Measurements from ENCODE around the gene RBM34. TPM values are rescaled to one million over a fixed set of nuclear protein-coding genes. Genes with fewer than 3 reads are reported as not detected.
A peak's percentile ranks its signal among the peaks of the same experiment; 100 is the strongest.

RBM34 gene
- total RNA-seq, 2 experiments from 2014 or later, result 136 TPM

DNA sequence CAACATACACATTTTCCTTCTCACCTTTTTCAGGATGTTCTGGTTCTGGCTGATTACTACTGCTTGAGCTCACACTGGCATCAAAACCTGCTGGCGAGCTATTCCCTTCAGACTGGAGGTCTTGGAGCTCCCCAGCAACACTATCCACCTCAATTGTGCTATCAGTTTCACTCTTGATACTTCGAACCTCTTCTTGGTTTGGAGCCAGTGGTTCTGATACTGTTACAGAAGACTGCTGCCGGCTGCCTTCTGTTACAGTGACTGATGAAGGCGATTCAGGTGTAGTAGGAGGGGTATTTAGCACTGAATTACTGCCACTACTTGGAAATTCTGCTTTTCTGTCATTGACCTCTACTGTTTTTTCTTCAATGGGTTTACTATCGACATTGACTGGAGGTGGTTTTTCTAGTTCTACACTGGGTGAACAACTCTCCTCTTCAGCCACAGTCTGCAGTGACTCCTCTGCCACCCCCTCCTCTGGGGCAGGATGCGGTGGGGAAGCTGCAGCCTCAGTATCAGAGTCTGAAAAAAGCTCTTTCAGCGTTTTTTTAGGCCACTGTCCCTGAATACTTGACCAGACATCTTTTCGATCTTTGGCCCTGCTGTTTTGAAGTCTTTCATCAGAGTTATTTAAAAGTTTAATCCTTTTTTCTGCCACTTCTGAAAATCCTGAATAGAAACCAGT, 20.7 kb upstream of the RBM34 start:
- peaks cover 18% of the 10 kb centered on the region for H3K4me1 Mint-ChIP-seq (ENCODE audit: low read depth)
- intact Hi-C loops (cut with micrococcal nuclease), result no loop called here
- TF ChIP-seq, protein P1, sequence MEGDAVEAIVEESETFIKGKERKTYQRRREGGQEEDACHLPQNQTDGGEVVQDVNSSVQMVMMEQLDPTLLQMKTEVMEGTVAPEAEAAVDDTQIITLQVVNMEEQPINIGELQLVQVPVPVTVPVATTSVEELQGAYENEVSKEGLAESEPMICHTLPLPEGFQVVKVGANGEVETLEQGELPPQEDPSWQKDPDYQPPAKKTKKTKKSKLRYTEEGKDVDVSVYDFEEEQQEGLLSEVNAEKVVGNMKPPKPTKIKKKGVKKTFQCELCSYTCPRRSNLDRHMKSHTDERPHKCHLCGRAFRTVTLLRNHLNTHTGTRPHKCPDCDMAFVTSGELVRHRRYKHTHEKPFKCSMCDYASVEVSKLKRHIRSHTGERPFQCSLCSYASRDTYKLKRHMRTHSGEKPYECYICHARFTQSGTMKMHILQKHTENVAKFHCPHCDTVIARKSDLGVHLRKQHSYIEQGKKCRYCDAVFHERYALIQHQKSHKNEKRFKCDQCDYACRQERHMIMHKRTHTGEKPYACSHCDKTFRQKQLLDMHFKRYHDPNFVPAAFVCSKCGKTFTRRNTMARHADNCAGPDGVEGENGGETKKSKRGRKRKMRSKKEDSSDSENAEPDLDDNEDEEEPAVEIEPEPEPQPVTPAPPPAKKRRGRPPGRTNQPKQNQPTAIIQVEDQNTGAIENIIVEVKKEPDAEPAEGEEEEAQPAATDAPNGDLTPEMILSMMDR (IDR thresholded peaks at IDR 0.05), result no peak
- H3K9me3 Mint-ChIP-seq, result no peaks in the 10 kb centered on the region
- POLR2A ChIA-PET, result interaction anchor here (1.0 kb wide), 1 partner anchor 9 kb away, joined by 3 read pairs; no protein-coding TSS in a partner anchor
- CTCF ChIA-PET, result interaction anchor here (0.9 to 1.4 kb wide), 6 partner anchors 13 to 235 kb away, joined by 3 read pairs; no protein-coding TSS in a partner anchor
- no peaks in the 10 kb centered on the region for H3K27me3 Mint-ChIP-seq
- no peak overlapping the region for H3K4me3 Mint-ChIP-seq
- DNase-seq (peak; percentile 33), ATAC-seq (peak; percentile 81)
- peak overlapping the region; percentile 43 for H3K27ac Mint-ChIP-seq
- H3K36me3 Mint-ChIP-seq (ENCODE audit: low read depth), result peaks cover 36% of the 10 kb centered on the region

DNA sequence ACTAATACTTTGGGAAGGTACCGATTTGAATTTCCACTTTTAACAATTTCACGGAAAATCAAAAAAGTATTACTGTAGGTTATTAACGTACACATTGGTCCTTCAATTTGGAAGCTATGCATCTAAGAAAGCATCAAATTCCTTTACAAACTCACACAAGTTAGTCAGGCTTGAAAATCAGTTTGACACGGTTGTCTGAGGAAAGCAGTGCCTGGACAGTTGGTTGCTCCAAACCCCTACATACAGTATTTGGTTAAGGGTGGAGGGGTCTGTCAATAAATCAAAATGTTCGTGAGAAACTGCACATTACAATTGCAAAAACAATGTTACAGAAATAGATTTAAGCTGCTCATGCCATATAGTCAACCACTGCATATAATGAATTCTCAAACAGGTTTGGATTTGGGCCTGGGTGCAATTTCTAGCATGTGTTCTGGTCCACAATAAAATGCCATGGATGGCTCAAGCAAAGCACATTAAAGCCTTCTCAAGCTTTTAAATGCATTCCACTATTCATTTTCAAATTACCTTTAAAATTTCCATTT, 19.9 kb upstream of the RBM34 start:
- POLR2A ChIA-PET, result interaction anchor here (1.0 kb wide), 1 partner anchor 34 kb away, joined by 5 read pairs; no protein-coding TSS in a partner anchor
- intact Hi-C loops (cut with micrococcal nuclease), result no loop called here
- peaks cover 18% of the 10 kb centered on the region for H3K4me1 Mint-ChIP-seq (ENCODE audit: low read depth)
- peaks cover 37% of the 10 kb centered on the region for H3K36me3 Mint-ChIP-seq (ENCODE audit: low read depth)
- CTCF ChIA-PET, result interaction anchor here (0.9 to 1.4 kb wide), 6 partner anchors 14 to 236 kb away, joined by 3 read pairs; no protein-coding TSS in a partner anchor
- H3K27me3 Mint-ChIP-seq, result no peaks in the 10 kb centered on the region
- ATAC-seq (no peak), DNase-seq (no peak)
- H3K9me3 Mint-ChIP-seq, result no peaks in the 10 kb centered on the region
- TF ChIP-seq, protein P1 (IDR thresholded peaks at IDR 0.05), result no peak
- no peak overlapping the region for H3K4me3 Mint-ChIP-seq
- peak overlapping the region; percentile 43 for H3K27ac Mint-ChIP-seq

DNA sequence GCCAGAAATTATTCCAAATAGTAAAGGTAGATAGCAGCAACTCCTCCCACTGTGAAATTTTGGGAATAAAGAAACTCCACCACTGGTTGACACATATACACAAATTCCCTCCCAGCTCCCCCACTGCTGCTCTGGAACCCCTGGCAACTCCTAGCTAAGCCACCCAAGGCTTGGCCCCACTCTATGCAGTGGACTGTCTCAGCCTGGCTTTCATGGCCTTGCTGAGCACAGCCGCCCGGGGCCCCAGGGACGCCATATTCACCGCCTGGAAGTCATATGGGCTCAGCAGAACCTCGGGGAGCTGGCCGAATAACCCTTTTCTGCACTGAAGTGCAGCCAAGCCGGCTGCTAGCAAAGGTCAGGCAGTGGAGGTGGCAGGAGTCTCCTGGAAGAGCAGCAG, 15.4 kb upstream of the RBM34 start:
- H3K27ac Mint-ChIP-seq, result no peak overlapping the region
- H3K36me3 Mint-ChIP-seq (ENCODE audit: low read depth), result peaks cover 39% of the 10 kb centered on the region
- ATAC-seq, result no peak
- ChIA-PET POLR2A (interaction anchor here (1.0 kb wide), 1 partner anchor 14 kb away, joined by 4 read pairs; no protein-coding TSS in a partner anchor), CTCF (no interaction called here)
- H3K27me3 Mint-ChIP-seq, result no peaks in the 10 kb centered on the region
- no peak overlapping the region for H3K4me3 Mint-ChIP-seq
- H3K9me3 Mint-ChIP-seq, result no peaks in the 10 kb centered on the region
- intact Hi-C loops (cut with micrococcal nuclease), result no loop called here
- TF ChIP-seq, protein P1 (IDR thresholded peaks at IDR 0.05), result no peak
- DNase-seq, result no peak
- peaks cover 5% of the 10 kb centered on the region for H3K4me1 Mint-ChIP-seq (ENCODE audit: low read depth)

DNA sequence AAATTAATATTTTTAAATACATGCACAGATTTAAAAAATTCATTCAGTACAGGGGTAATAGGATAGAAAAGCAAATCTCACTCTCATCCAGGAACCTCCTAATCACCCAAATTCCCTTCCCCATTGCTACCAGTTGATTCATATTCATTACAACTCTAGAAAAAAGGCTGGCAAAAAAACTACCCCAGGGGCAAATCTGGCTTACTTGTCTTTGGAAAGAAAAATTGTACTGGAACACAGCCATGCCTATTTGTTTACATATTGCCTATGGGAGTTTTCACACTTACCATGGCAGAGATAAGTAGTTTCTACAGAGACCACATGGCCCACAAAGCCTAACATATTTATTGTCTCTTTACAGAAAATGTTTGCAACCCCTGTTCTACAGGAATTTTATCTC, 8.9 kb upstream of the RBM34 start:
- POLR2A ChIA-PET, result no interaction called here
- no peak for DNase-seq
- no peak for ATAC-seq
- TF ChIP-seq, protein P1 (IDR thresholded peaks at IDR 0.05), result no peak
- CTCF ChIA-PET, result no interaction called here
- no peaks in the 10 kb centered on the region for H3K27me3 Mint-ChIP-seq
- H3K9me3 Mint-ChIP-seq, result no peaks in the 10 kb centered on the region
- peaks cover 20% of the 10 kb centered on the region for H3K36me3 Mint-ChIP-seq (ENCODE audit: low read depth)
- H3K4me1 Mint-ChIP-seq (ENCODE audit: low read depth), result no peaks in the 10 kb centered on the region
- no peak overlapping the region for H3K27ac Mint-ChIP-seq
- no peak overlapping the region for H3K4me3 Mint-ChIP-seq
- intact Hi-C loops (cut with micrococcal nuclease), result no loop called here

DNA sequence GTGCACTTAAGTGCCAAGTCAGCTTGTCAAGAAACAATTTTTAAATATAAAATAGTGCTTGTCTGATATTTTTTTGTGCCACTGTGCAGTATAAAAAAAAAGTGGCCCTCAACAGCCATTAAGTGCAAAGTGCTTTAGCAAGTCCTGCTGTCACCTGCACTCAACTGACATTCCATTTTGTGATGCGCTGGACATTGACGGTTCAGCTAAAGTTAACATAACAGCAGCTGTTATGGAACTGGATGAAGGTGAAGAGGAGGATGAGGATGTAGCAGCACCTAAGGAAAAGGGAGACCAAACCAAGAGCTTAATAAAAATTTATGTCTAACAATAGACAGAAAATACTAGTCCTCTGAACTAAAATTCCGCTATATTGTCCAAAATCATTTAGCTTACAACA, 7.3 kb upstream of the RBM34 start:
- H3K27ac Mint-ChIP-seq, result peak overlapping the region; percentile 70
- ATAC-seq (no peak), DNase-seq (no peak)
- POLR2A ChIA-PET, result no interaction called here
- H3K36me3 Mint-ChIP-seq (ENCODE audit: low read depth), result peaks cover 19% of the 10 kb centered on the region
- H3K4me3 Mint-ChIP-seq, result no peak overlapping the region
- H3K9me3 Mint-ChIP-seq, result no peaks in the 10 kb centered on the region
- TF ChIP-seq, protein P1 (IDR thresholded peaks at IDR 0.05), result no peak
- no peaks in the 10 kb centered on the region for H3K27me3 Mint-ChIP-seq
- CTCF ChIA-PET, result interaction anchor here (1.4 to 1.5 kb wide), 2 partner anchors 64 to 248 kb away, joined by 5 to 7 read pairs; no protein-coding TSS in a partner anchor
- H3K4me1 Mint-ChIP-seq (ENCODE audit: low read depth), result no peaks in the 10 kb centered on the region
- intact Hi-C loops (cut with micrococcal nuclease), result no loop called here

All from activated CD8-positive, alpha-beta T cell treated with anti-CD3 and anti-CD28 coated beads for 36 hours (primary cell).